Measurements from ENCODE around the gene BATF2. TPM values are rescaled to one million over a fixed set of nuclear protein-coding genes. Genes with fewer than 3 reads are reported as not detected.
"Not testable (repeated sequence)": the region's sequence is repeated elsewhere in the genome, so short reads cannot be mapped to it uniquely, and the experiment has no call there.

The BATF2 gene
- total RNA-seq, 1 experiment from 2014 or later, result 0.46 TPM

- Histone ChIP-seq H3K9me2 (ENCODE audit: insufficient read depth) (no peaks in the 10 kb centered on the region), H3K36me3 (ENCODE audit: low read depth) (no peaks in the 10 kb centered on the region), H3F3A (ENCODE audit: insufficient read depth, low read depth) (no peaks in the 10 kb centered on the region; the same call in 1 of the 2 replicates), H4K20me1 (ENCODE audit: insufficient read depth) (no peaks in the 10 kb centered on the region), H3K79me2 (ENCODE audit: low read depth) (no peaks in the 10 kb centered on the region), H2AFZ (peak within 1 kb of the TSS; percentile 82), H3K4me3 (peak within 1 kb of the TSS; percentile 64), H3K27ac (peak within 1 kb of the TSS; percentile 36), H3K27me3 (ENCODE audit: insufficient read depth, low read depth) (no peaks in the 10 kb centered on the region), H3K4me1 (replicated peaks; ENCODE audit: insufficient read depth) (peaks cover 9% of the 10 kb centered on the region), H3K4me2 (peak within 1 kb of the TSS; percentile 86), H3K9me3 (ENCODE audit: insufficient read depth, low read depth) (no peaks in the 10 kb centered on the region)
- peak; percentile 90 to 95 for DNase-seq
- TF ChIP-seq, protein P1, sequence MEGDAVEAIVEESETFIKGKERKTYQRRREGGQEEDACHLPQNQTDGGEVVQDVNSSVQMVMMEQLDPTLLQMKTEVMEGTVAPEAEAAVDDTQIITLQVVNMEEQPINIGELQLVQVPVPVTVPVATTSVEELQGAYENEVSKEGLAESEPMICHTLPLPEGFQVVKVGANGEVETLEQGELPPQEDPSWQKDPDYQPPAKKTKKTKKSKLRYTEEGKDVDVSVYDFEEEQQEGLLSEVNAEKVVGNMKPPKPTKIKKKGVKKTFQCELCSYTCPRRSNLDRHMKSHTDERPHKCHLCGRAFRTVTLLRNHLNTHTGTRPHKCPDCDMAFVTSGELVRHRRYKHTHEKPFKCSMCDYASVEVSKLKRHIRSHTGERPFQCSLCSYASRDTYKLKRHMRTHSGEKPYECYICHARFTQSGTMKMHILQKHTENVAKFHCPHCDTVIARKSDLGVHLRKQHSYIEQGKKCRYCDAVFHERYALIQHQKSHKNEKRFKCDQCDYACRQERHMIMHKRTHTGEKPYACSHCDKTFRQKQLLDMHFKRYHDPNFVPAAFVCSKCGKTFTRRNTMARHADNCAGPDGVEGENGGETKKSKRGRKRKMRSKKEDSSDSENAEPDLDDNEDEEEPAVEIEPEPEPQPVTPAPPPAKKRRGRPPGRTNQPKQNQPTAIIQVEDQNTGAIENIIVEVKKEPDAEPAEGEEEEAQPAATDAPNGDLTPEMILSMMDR (conservative IDR thresholded peaks at IDR 0.05), result peak; percentile 94
- TF ChIP-seq EZH2 (IDR thresholded peaks at IDR 0.05; ENCODE audit: low read depth), result no peak
- CTCF ChIA-PET, result interaction anchor here (0.6 to 1.6 kb wide), 4 partner anchors 10 to 179 kb away, joined by 3 to 5 read pairs (median 4); partner anchors contain the start of gene ARL2
- BruUV-seq (replicated peaks), result no TSS peak
- POLR2A ChIA-PET (ENCODE audit: unreplicated experiment), result interaction anchor here (0.6 kb wide), 2 partner anchors 13 to 155 kb away, joined by 4 to 5 read pairs; partner anchors contain the start of gene ARL2
- intact Hi-C loops (cut with micrococcal nuclease; ENCODE audit: unreplicated experiment), result loop anchor here (1.0 to 5.0 kb wide), 5 partner anchors 89 to 180 kb away; partner anchors contain the start of genes ATG2A, CAPN1, PPP2R5B and ZNHIT2
Observed at GRCh38 chr11:65027213-65028067, 30.7 kb upstream of the BATF2 start, which contains the start of gene SNX15. SNX15 (plus strand) TSS chr11:65027439; CDS start chr11:65027538, 99 bp downstream.

DNA sequence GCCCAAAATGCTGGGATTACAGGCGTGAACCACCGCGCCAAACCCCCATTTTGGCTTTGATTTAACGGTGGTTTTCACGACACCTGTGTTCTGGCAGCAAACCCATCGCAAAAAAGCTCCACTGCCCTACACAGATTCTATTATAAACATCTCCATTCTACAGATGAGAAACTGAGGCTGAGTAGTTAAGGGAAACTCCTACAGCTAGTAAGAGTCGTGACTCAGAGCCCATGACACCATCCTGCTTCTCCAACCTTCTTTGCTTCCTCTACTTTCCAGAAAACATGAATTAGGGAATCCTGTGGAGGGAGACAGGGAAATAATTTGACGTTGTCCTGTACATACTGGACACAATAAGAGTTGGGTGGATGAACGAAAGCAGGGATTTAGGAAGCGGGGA is 30.0 kb upstream of the BATF2 start:
- Histone ChIP-seq H3K9me2 (ENCODE audit: insufficient read depth) (no peaks in the 10 kb centered on the region), H3K36me3 (ENCODE audit: low read depth) (no peaks in the 10 kb centered on the region), H3K4me3 (peak overlapping the region; percentile 64; the same call in 1 of the 2 replicates), H4K20me1 (ENCODE audit: insufficient read depth) (no peaks in the 10 kb centered on the region), H3K27ac (peak overlapping the region; percentile 36; the same call in 1 of the 2 replicates), H3K4me1 (replicated peaks; ENCODE audit: insufficient read depth) (peaks cover 9% of the 10 kb centered on the region), H3K9me3 (ENCODE audit: insufficient read depth, low read depth) (no peaks in the 10 kb centered on the region), H3K27me3 (ENCODE audit: insufficient read depth, low read depth) (no peaks in the 10 kb centered on the region), H2AFZ (peak overlapping the region; percentile 82), H3K79me2 (ENCODE audit: low read depth) (no peaks in the 10 kb centered on the region), H3K4me2 (peak overlapping the region; percentile 86), H3F3A (ENCODE audit: insufficient read depth, low read depth) (no peaks in the 10 kb centered on the region; the same call in 1 of the 2 replicates)
- ChIA-PET POLR2A (ENCODE audit: unreplicated experiment) (interaction anchor here (0.6 kb wide), 1 partner anchor 13 kb away, joined by 5 read pairs; the partner anchor contains the start of gene ARL2), CTCF (interaction anchor here (0.6 to 1.6 kb wide), 5 partner anchors 11 to 178 kb away, joined by 3 to 7 read pairs (median 4); partner anchors contain the start of gene ARL2)
- intact Hi-C loops (cut with micrococcal nuclease; ENCODE audit: unreplicated experiment), result loop anchor here (1.0 to 5.0 kb wide), 5 partner anchors 90 to 180 kb away; partner anchors contain the start of genes ATG2A, CAPN1, PPP2R5B and ZNHIT2
- no peak for TF ChIP-seq EZH2 (IDR thresholded peaks at IDR 0.05; ENCODE audit: low read depth)
- TF ChIP-seq, protein P1 (conservative IDR thresholded peaks at IDR 0.05), result no peak
- no TSS peak for BruUV-seq (replicated peaks)
- DNase-seq, result no peak

- H3K27me3 ChIP-seq (ENCODE audit: insufficient read depth, low read depth); H3K4me1 ChIP-seq (replicated peaks; ENCODE audit: insufficient read depth); H2AFZ ChIP-seq; BruUV-seq (replicated peaks); H3F3A ChIP-seq (ENCODE audit: insufficient read depth, low read depth); H3K27ac ChIP-seq; H3K9me3 ChIP-seq (ENCODE audit: insufficient read depth, low read depth); POLR2A ChIA-PET (ENCODE audit: unreplicated experiment); H3K36me3 ChIP-seq (ENCODE audit: low read depth); DNase-seq; intact Hi-C loops (cut with micrococcal nuclease; ENCODE audit: unreplicated experiment); H3K9me2 ChIP-seq (ENCODE audit: insufficient read depth); H4K20me1 ChIP-seq (ENCODE audit: insufficient read depth); H3K79me2 ChIP-seq (ENCODE audit: low read depth); H3K4me3 ChIP-seq; H3K4me2 ChIP-seq: not testable (repeated sequence)
- CTCF ChIA-PET, result interaction anchor here (0.7 kb wide), 1 partner anchor 90 kb away, joined by 4 read pairs; no protein-coding TSS in a partner anchor
Observed at GRCh38 chr11:65023502-65023901, 26.7 kb upstream of the BATF2 start.

All from PC-9 (cell line).